PC-9 (cell line): Measurements from ENCODE around the gene ANKFY1.

Experiments used
- CTCF ChIP-seq: fragments of 200-600 bp; sonication (generic); conservative IDR thresholded peaks from 2 replicates; pipeline ENCODE4 v1.6.1; 2017; ENCODE audit warnings: mixed run types, antibody characterized with exemption, mild to moderate bottlenecking, moderate library complexity
- EZH2 ChIP-seq: fragments of 200-600 bp; sonication (generic); IDR thresholded peaks from 2 replicates; pipeline ENCODE4 v1.8.0; 2017; ENCODE audit warnings: antibody characterized with exemption, low read depth

- TF ChIP-seq CTCF: no peak
- TF ChIP-seq EZH2: no peak
Observed at GRCh38 chr17:4177806-4178205, 86.0 kb downstream of the ANKFY1 start.
